GM19395 (cell line): ENCODE results near the gene FBXL5.
A peak's percentile ranks its signal among the peaks of the same experiment; 100 is the strongest.

Source experiments
- ATAC-seq: cut with Tn5 transposase; IDR thresholded peaks from one replicate; pipeline ENCODE4 v1.9.1; 2021; ENCODE audit warnings: mild to moderate bottlenecking, moderate library complexity; ENCODE audit not compliant: unreplicated experiment

The FBXL5 gene

GRCh38 chr4:15676899-15677298 lies 21.7 kb upstream of the FBXL5 start:
- no peak for ATAC-seq

GRCh38 chr4:15676039-15676438 lies 20.9 kb upstream of the FBXL5 start:
- no peak for ATAC-seq

- ATAC-seq, result no peak
Measured at GRCh38 chr4:15675356-15675755, 20.2 kb upstream of the FBXL5 start.

GRCh38 chr4:15674926-15675325 lies 19.8 kb upstream of the FBXL5 start:
- no peak for ATAC-seq

- no peak for ATAC-seq
Measured at GRCh38 chr4:15674046-15674445, 18.9 kb upstream of the FBXL5 start.

- no peak for ATAC-seq
Measured at GRCh38 chr4:15673337-15673736, 18.2 kb upstream of the FBXL5 start.

- ATAC-seq, result no peak
Measured at GRCh38 chr4:15672101-15672500, 16.9 kb upstream of the FBXL5 start.

GRCh38 chr4:15670576-15670975 lies 15.4 kb upstream of the FBXL5 start:
- no peak for ATAC-seq

- no peak for ATAC-seq
Measured at GRCh38 chr4:15668566-15669435, 13.6 kb upstream of the FBXL5 start.

GRCh38 chr4:15667006-15667405 lies 11.8 kb upstream of the FBXL5 start:
- ATAC-seq, result no peak

GRCh38 chr4:15665753-15666365 lies 10.7 kb upstream of the FBXL5 start:
- ATAC-seq, result no peak

GRCh38 chr4:15659768-15660570 lies 4.8 kb upstream of the FBXL5 start:
- ATAC-seq, result no peak

GRCh38 chr4:15658781-15659180 lies 3.6 kb upstream of the FBXL5 start:
- no peak for ATAC-seq

GRCh38 chr4:15658136-15658770 lies 3.1 kb upstream of the FBXL5 start:
- ATAC-seq, result no peak

- no peak for ATAC-seq
Measured at GRCh38 chr4:15657366-15657765, 2.2 kb upstream of the FBXL5 start.

GRCh38 chr4:15656038-15656470 lies 897 bp upstream of the FBXL5 start:
- ATAC-seq, result no peak

- ATAC-seq, result peak; percentile 53
Measured at GRCh38 chr4:15654593-15655222, 449 bp downstream of the FBXL5 start.

GRCh38 chr4:15653864-15654592 lies 1.1 kb downstream of the FBXL5 start:
- ATAC-seq, result peak; percentile 37

GRCh38 chr4:15653420-15653819 lies 1.7 kb downstream of the FBXL5 start:
- ATAC-seq, result no peak

GRCh38 chr4:15652841-15653240 lies 2.3 kb downstream of the FBXL5 start:
- no peak for ATAC-seq
